GM10266 (cell line): ENCODE results near the gene FHIP1B.
A peak's percentile ranks its signal among the peaks of the same experiment; 100 is the strongest.

Experiments
- DNase-seq: peaks from one replicate; pipeline ENCODE4 v3.0.0; 2012; ENCODE audit errors: extremely low spot score
- TF ChIP-seq, protein P1 (sequence below): IDR thresholded peaks from 2 replicates; pipeline ENCODE4 v1.5.1; 2012; ENCODE audit warnings: mild to moderate bottlenecking, low read depth; ENCODE audit not compliant: control insufficient read depth, insufficient read depth; ENCODE audit errors: missing control alignments

The FHIP1B gene

DNA sequence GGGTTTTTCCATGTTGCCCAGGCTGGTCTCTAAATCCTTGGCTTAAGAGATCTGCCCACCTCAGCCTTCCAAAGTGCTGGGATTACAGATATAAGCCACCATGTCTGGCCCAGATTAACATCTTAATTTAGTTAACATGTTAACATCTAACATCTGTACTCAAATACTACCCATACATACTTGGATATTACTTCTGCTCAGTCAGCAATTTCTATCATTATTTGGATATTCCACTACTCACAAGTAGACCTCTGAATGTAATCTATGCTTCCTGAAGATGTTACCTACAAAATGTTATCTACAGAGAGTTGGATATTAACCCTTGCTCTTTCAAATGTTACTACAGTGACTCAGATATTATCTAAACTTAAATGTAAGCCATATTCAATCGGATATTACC lies 29.2 kb upstream of the FHIP1B start:
- DNase-seq = no peak
- TF ChIP-seq, protein P1, sequence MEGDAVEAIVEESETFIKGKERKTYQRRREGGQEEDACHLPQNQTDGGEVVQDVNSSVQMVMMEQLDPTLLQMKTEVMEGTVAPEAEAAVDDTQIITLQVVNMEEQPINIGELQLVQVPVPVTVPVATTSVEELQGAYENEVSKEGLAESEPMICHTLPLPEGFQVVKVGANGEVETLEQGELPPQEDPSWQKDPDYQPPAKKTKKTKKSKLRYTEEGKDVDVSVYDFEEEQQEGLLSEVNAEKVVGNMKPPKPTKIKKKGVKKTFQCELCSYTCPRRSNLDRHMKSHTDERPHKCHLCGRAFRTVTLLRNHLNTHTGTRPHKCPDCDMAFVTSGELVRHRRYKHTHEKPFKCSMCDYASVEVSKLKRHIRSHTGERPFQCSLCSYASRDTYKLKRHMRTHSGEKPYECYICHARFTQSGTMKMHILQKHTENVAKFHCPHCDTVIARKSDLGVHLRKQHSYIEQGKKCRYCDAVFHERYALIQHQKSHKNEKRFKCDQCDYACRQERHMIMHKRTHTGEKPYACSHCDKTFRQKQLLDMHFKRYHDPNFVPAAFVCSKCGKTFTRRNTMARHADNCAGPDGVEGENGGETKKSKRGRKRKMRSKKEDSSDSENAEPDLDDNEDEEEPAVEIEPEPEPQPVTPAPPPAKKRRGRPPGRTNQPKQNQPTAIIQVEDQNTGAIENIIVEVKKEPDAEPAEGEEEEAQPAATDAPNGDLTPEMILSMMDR = no peak

DNA sequence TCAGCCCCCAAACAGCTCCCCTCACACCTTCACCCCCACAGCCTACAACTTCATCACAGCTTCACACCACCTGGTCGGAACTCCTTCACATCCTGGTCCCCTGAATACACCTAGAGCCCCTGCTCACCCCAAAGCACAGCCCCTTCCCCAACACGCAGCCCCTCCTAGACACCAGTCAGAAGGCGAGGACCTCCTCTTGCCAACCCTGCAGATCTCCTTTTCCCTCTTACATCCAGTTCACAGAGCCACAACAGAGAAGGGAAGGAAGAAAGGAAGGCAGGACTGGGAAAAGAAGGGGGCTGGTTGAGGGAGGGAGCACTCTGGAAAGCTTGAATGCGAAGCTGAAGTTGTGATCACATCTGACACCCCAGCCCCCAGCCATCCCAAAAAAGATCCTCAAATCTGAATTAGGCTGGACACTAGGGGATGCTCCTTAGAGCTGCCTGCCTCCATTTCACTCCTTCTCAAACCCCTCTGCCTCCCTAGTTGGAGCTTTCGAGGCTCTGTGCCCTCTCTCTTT lies 25.8 kb upstream of the FHIP1B start:
- TF ChIP-seq, protein P1 = no peak
- DNase-seq = no peak

DNA sequence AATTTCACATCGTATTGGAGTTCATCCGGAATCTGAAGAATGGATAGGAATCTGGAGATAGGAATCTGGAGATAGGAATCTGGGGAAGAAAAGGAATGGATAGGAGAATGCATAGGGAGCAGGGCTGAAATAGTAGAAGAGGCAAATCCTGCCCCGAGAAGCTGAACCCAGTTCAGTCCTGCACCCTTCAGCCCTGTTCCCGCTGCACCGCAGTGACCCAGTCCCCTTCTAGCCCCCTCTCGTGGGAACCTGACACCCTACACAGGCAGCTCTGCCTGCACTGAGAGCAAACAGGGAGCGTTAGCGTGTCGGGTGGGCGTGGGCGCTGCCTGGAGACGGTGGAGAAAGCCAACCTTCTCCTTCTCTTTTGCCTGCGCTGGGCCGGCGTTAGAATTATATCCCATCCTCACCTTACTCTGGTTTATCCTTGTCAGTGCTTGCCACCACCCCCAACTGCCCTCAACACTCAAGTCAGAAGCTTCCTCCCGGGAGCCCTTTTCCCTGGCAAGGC lies 24.2 kb upstream of the FHIP1B start:
- DNase-seq = no peak

DNA sequence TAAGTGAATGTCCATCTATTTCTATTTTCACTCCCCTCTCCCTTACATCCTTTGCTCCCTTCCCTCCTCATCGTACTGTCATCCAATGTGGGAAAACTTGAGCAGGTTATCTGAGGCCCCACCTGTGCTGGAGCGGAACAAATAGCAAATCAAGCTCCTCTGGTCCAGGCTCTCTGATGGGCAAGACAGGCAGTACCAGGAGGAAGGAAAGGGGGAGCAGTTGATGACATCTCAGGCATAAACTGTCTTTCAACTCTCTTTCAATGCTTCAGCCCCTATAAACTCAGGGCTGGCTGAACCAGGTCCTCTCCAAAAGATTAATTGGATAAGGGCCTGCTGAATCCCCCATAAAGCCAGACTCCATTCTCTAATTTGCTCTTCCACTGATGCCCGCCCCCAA lies 23.7 kb upstream of the FHIP1B start:
- DNase-seq = no peak
- TF ChIP-seq, protein P1 = no peak

More for the DNA sequence above, 24.2 kb upstream of the FHIP1B start:
- TF ChIP-seq, protein P1 = no peak

DNA sequence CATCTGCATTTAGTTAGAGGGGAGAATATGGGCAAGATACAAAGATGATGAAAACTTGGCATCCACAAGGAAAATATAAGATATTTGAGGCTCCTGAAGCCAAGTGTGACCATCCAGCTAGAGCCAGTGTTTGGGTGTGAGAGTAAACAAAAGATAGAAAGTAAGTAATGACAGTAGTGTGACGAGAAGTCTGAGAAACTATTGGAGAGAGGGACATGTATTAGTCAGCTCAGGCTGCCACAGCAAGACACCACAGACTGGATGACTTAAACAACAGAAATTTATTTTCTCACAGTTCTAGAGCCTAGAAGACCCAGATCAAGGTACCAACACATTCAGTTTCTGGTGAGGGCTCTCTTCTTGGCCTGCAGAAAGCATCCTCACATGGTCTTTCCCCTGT lies 18.8 kb upstream of the FHIP1B start:
- TF ChIP-seq, protein P1 = no peak
- DNase-seq = no peak

DNA sequence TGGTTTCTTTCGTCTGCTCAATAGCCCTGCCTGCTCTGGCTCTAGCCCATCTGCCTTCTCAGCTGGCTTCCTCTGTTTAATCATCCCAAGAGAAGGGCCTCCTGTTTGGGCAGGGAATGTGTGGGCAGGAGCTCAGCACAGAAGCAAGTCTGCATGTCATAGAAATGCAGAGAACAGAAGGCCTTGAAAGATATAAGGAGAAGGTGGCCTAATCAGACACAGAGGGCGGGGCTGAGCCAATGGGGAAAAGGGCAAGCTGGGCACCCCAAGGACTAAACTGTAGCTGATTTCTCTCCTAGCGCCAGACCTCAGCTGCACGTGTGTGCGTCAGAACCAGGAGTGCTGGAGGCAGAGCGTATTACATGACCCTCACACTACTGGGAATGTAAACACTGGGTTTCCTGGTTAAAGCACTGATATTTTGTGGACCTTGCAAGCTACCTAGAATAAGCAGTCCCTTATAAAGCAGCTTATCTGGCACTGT lies 17.6 kb upstream of the FHIP1B start:
- TF ChIP-seq, protein P1 = no peak
- no peak for DNase-seq

DNA sequence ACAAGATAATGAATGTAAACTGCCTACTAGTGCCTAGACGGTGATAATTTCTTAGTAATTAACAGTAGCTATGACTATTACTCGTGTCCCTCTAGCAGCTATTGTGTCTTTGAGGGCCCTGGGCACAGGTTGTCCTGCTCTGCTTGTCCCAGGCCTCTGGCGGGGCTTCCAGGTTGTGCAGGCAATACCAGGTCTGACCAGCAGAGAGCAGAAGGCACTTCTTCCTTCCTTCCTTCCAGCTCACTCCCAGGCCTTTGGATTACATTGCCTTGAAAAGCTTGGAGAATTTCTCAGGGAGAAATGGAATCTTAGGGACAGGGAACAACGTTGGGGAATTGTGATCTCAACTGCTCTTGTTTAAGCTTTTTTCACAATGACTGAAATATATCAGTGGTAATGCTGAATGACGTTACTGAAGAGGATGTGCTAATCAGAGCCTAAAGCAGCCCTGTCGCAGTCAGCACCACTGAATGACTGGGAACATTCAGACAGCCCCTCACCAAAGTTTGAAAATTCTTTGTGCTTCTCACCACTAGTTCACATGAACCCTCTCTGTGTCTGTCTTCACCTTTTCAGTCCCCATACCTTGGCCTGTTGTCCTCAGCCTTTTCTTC lies 16.8 kb upstream of the FHIP1B start:
- peak; percentile 69 for DNase-seq
- TF ChIP-seq, protein P1 = peak; percentile 68
